NCI-H748 (cell line): Measurements from ENCODE around the gene TRAFD1.

ENCODE experiments used
- DNase-seq: peaks from one replicate; lab custom pipeline; 2025; ENCODE audit not compliant: unreplicated experiment; lab: John Stamatoyannopoulos, UW

The TRAFD1 gene

DNA sequence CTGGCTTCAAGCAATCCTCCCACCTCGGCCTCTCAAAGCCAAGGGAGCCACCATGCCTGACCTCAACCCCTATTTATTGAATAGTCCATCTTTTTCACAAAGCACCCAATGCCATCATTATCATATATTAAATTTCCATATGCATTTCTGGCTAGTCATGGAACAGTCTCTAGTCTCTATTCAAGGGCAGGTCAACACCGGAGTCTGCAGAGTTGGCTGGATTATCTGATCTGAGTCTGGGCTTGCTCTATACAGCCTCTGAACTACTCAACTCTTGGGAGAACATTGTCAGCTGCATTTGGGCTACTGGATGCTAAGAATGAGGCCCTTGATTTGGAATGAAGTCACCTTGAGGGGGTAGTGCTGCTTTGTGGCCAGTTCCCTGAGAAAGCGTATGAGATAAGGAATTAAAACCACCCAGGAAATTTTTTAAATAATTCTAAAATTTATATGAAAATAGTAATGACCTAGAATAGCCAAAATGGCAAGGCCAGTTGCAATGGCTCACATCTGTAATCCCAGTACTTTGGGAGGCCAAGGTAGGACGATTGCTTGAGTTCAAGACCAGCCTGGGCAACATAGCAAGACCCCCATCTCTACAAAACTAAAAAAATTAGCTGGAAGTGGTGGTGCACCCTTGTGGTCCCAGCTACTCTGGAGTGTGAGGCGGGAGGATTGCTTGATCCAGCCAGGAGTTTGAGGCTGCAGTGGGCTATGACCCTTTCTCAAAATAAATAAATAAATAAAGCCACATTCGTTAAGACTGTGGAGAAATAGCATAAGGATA is 9.9 kb upstream of the TRAFD1 start:
- DNase-seq = no peak

DNA sequence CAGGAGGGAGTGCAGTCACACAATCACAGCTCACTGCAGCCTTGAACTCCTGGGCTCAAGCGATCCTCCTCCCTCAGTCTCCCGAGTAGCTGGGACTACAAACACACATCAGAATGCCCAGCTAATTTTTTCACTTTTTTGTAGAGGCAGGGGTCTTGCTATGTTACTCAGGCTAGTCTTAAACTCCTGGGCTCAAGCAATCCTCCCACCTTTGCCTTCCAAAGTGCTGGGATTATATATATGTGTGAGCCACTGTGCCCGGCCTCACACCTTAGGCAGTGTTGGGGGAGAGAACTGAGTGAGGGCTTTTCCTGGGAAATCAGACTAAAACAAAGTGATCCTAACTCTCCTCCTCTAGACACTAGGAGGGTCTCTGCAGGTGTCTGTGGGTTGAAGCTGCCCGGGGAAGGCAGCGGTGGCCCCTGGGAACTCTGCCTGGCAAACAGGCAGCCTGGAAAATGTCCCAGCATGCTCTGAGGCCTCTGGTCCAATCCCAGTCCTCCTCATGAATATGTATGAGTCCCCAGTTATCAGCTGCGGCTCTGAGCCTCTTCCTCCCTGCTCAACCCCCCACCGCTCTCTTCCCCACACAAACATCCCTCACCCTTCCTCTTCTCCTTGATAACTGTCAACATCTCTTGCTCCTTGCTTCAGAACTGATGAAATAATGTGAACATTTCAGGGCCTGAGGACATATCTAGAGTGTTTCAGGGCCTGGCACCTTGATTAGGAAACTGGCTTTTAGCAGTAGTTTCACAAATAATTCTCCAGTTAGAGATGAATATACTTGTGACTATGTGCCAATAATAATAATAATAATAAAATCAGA is 8.9 kb upstream of the TRAFD1 start:
- DNase-seq = peak; percentile 42

DNA sequence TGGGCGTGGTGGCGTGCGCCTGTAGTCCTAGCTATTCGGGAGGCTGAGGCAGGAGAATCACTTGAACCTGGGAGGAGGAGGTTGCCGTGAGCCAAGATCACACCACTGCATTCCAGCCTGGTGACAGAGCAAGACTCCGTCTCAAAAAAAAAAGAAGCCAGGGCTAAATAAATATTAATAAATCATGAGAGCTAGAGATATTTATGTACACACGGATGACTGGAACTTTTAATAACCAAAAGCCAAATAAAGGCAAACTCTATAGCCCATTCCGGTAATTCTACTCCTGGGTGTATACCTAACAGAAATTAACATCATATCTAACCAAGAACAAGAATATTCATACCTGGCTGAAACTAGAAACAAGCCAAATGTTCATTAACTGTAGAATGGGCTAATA is 7.7 kb upstream of the TRAFD1 start:
- no peak for DNase-seq

DNA sequence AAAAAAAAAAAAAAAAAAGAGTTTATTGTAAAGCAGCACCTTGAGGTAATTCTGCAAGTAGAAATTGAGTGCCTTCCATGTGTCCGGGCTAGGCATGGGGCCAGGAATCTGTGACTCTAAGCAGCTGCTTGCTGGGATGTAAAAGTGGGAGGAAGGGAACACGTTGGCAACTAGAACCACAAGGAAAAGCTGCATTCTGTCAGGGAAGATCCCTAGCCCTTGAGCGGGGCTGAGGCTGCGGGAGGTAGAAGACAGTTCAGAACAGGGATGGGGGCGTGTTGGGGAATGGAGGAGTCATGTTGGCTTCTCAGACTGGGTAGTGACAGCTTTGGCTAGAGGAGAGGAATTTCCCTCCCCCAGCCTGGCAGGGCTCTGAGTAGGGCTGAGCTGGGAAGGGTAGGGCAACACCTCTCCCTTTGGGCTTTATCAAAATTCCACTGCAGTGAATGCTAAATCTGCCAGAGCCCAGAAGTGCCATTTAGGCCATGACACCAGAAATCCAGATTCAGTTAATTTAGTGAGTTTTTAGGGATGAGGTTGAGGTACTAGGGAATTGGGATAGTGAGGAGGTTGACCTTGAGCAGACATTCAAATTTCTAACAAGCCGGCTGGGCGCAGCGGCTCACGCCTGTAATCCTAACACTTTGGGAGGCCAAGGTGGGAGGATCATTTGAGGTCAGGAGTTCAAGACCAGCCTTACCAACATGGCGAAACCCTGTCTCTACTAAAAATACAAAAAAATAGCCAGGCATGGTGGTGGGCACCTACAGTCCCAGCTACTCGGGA is 3.4 kb upstream of the TRAFD1 start:
- DNase-seq = no peak

DNA sequence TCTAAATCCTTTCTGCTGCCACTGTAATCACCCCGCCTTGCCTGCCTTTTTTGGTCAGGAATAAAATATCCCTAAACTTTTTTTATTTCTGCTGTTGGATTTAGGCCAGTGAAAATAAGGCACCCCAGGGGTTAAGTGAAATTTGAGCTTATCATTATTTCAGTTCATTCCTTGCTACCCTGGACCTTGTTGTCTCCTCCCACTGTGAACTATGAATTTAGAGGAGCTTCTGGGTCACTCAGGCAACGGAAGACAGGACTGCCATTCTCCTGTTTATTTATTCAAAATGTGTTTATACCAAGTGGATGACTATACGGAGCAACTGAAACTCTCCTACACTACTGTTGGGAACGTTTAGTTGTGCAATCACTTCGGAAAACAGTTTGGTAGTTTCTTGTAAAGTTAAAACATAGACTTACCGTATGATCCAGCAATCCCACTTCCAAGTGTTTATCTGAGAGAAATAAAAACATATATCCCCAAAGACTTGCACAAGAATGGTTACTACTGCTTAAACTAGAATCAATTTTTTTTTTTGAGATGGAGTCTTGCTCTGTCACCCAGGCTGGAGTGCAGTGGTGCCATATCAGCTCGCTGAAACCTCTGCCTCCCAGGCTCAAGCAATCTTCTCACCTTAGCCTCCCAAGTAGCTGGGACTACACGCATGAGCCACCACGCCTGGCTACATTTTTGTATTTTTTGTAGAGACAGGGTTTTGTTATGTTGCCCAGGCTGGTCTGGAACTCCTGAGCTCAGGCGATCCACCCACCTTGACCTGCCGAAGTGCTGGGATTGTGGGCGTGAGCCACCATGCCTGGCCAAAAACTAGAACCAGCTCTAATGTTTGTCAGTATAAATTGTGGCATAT is 2.3 kb upstream of the TRAFD1 start:
- peak; percentile 34 for DNase-seq

DNA sequence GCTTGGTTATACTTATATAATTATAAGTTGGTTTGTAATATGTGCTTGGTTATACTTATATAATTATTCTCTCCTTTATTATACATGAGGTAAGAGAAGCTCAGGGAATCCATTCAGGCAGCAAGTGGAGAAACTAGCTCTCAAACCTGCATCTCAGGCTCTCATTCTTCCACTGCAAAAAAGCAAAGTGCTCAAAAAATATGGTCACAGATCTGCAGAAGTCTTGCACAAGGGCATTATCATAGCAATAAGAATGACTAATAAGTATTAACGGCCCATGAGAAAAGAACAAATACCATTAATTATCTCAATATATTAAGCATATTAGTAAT is 476 bp upstream of the TRAFD1 start:
- no peak for DNase-seq

DNA sequence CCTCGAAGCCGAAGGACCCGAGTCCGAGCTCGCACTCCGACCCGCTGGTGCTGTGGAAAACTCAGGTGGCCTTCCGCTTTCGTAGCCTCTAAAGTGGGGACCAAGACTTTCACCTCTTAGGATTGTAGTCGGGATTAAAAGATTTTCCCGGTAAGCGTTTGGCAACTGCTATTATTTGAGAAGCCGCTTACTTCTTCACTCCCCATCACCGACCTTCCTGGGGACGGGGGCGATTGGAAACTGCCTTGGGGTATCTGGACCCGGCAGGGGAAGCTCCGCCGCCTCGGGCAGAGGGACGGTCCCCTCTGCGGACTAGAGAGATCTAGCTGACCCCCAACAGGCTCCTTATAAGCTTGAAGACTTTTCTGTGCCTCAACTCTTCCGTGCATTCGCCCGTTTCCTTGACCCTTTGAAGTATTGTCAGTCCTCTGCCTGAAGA is 659 bp downstream of the TRAFD1 start:
- DNase-seq = peak; percentile 34

DNA sequence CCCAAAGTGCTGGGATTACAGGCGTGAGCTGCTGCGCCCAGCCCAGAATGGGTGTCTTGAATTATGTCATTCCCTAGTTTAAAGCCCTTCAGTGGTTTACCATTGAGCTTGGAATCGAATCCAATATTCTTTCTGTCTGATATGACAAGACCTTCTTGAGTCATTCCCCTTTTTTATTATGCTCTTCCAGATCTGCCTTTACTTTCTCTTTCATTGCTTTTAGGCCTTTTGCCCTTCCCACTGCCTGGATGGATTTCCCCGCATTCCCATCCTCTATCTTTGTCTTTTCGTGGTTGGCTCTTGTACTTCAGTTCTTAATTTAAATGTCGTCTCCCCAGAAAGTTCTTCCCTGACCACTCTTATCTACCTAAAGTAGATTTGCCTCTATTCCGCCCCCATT is 1.6 kb downstream of the TRAFD1 start:
- no peak for DNase-seq

DNA sequence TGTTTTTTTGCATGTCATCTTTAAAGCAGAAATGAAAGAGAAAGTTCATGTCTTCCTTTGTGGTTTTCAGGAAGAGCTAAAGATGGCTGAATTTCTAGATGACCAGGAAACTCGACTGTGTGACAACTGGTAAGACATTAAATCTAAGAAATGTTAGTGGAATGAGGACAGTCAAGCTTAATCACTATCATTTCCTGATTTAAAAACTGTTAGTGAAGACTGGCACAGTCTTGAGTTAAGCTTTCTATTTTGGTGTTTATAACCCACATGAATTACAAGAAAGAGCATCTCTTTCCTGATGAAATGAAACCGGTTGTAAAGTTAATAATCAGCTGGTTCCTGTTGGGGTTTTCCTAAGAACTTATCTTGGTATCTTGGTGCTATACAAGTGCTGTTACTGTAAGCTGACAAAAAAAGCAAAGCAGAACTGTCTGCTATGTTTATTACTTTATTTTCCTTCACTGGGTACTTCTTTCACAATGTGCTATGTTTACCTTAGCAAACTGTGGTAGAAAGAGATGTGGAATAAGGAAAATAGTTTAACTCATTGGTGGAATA is 5.2 kb downstream of the TRAFD1 start:
- no peak for DNase-seq

DNA sequence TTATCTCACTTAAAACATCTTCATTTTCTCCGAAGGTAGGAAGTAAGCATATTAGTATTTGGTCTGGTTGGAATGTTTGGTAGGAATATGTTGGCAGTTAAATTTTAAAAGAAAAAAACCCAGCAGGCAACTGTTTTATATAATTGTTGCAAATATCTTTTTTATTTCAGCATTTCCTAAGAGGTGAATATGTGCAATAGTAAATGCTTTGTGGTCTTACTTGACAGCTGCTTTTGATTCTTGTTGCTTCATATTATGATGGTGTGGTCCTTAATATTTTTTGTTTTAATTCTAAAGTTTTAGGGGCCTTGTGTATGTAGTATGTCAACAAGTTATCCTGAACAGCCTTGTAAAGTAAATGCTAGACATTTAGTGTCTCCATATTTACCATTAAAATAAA is 6.3 kb downstream of the TRAFD1 start:
- no peak for DNase-seq

DNA sequence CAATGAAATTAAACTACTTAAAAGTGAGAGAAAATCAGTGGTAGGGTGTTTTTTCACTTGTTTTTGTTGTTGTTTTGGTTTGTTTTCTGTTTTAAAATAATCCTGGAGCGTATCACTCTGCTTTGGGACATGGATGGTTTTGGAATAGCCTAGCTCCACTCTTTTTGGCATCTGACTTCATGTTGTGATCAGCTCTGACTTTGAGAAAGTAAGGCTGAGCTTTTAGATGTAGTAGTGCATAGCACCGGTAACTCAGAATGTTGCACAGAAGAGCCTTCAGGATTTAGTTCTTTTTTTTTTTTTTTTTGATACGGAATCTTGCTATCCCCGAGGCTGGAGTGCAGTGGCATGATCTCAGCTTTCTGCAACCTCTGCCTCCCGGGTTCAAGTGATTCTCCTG is 8.1 kb downstream of the TRAFD1 start:
- no peak for DNase-seq

DNA sequence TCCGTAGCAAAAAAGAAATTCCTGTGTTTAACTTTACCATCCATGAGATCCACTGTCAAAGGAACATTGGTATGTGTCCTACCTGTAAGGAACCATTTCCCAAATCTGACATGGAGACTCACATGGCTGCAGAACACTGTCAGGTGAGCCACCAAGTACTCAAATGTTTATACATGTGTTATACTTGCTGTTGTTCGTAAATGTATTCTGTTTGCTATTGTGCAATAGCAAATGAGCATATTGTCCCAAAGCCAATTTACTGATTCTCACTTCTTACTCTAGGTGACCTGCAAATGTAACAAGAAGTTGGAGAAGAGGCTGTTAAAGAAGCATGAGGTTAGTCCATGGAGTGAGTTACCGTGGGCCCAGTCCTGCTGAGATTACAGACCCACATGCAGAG is 9.4 kb downstream of the TRAFD1 start:
- no peak for DNase-seq

DNA sequence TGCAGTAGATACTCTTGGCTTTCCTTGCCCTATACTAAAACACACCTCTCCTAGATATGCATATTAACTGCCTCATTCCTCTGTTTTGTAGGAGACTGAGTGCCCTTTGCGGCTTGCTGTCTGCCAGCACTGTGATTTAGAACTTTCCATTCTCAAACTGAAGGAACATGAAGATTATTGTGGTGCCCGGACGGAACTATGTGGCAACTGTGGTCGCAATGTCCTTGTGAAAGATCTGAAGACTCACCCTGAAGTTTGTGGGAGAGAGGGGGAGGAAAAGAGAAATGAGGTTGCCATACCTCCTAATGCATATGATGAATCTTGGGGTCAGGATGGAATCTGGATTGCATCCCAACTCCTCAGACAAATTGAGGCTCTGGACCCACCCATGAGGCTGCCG is 15.4 kb downstream of the TRAFD1 start:
- no peak for DNase-seq

DNA sequence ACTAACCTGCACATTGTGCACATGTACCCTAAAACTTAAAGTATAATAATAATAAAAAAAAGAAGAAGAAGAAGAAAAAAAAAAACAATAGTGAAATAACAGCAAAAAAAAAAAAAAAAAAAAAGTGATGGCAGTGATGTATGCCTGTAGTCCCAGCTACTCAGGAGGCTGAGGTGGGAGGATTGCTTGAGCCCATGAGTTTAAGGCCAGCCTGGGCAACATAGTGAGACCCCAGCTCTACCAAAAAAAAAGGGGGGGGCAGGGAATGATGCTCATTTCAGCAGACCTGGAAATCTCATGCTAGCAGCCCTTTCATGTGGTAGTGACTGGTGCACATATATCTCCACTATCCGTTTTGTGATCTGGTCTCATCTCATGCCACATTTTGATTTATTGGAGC is 20.8 kb downstream of the TRAFD1 start:
- no peak for DNase-seq

DNA sequence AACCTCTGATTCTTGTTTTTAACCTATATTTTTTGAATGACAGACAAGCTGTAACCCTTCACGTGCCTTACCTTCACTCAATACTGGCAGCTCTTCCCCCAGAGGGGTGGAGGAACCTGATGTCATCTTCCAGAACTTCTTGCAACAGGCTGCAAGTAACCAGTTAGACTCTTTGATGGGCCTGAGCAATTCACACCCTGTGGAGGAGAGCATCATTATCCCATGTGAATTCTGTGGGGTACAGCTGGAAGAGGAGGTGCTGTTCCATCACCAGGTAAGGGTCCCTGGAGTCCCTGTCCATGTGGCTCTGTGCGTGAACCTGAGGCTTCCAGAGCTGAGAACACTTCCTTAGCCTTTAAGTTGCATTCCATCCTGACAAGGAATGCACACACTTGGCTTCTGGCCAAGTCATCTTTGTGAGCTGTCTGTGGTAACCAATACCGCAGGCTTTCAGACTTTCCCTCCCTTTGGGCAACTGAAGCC is 22.7 kb downstream of the TRAFD1 start:
- DNase-seq = no peak

DNA sequence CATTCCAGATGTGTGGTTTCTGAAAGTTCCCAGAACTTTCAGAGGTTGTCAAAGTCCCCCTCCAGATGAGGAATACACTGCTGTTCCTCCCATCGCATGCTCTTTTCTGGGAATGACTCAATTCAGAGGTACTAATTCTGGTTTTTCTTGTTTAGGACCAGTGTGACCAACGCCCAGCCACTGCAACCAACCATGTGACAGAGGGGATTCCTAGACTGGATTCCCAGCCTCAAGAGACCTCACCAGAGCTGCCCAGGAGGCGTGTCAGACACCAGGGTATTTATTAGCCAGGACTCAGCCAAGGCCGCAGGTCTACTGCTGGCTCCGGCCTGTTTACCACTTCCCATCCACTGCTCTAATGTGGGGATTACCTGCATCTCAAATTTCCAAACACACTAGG is 24.2 kb downstream of the TRAFD1 start:
- no peak for DNase-seq

DNA sequence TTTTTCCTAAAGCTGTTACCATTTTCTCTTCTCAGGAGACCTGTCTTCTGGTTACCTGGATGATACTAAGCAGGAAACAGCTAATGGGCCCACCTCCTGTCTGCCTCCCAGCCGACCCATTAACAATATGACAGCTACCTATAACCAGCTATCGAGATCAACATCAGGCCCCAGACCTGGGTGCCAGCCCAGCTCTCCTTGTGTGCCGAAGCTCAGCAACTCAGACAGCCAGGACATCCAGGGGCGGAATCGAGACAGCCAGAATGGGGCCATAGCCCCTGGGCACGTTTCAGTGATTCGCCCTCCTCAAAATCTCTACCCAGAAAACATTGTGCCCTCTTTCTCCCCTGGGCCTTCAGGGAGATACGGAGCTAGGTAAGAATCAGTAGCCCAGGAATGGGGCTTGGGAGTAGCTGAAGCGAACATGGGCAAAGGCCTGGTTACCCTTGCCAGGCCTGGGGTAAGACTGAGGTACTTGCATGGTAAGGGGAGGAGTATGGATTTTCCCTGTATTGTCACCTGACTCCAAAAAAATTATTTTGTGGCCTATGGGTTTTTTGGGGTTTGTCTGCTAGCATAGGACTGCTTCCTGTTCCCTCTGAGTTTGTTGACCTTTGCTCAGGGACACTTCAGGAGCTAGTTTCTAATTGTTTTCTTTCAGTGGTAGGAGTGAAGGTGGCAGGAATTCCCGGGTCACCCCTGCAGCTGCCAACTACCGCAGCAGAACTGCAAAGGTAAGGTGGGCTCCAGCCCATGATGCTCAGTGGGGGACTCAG is 26.6 kb downstream of the TRAFD1 start:
- DNase-seq = no peak

DNA sequence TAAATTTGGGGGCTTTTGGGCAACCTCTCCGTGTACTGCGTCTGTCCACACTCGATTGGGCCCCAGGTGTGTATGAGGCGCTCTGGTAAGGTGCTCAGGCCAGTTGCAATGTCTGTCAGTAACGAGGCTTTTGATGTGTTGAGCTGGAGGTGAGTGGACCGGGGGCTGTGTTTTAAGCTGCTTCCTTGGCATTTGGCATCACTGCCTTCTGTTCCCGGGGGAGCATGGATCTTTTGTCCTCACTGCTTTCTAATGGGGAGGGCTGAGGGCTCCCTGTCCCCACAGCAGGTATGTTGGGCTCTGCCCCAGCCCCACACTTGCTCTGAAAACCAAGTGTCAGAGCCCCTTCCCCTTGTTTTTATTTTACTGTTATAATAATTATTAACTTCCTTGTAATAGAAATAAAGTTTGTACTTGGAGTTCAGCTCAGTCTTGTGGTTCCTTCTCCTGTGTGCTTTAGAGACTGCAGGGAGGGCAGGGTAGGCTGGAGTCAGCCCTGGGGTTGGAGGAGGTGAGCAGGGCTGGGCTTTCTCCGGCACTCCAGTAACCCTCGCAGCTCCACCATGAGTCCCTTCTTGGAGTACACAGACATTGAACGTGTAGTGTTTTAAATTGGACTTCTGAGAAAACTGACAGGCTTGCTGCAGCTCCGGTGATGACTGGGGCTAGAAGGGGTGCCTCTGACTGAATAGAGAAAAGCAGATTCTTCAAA is 28.0 kb downstream of the TRAFD1 start:
- no peak for DNase-seq

DNA sequence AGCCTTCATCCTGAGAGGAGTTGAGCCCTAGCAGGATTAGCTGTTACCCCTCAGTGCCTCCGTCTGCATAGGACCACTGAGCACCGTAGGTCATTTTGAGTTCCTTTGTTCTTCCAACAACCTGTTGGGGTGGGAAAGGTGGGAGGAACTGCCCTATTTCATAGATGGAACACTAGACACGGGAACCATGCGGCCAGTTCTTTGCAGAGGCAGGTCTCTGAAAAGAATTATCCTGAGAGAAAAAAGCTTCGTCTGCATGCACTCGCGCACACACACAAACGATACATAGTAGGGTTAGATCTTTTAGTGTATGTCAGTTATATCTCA is 28.5 kb downstream of the TRAFD1 start:
- no peak for DNase-seq
